ENCODE measurements around the gene TRIM63.

The TRIM63 gene

DNA sequence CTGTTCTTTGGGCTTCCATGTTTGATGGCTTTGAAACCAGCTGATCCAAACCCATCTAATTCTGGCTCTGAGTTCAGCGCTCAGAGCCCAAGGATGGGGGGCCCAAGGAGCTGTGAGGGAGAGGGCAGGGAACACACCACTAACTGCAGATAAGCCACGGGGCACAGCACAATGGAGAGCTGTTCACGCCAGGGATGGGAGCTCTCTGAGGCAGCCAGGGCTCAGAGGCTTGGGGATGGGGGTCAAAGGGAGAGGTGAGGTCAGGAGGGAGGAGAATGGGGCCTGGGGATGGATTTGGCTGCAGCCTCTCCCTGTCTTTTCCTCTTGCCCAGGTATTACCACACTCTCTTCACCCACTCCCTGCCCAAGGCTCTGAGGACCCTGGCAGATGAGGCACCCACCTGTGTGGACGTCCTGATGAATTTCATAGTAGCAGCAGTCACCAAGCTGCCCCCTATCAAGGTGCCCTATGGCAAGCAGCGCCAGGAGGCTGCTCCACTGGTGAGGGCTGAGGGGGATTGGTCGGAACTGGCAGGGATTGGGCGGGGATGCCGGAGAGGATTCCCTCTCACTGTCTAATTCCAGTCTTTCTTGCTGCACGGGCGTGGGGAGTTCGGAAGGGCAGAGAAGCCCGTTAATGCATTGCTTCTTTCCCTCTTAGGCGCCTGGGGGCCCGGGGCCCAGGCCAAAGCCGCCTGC is 32.8 kb downstream of the TRIM63 start:
- peak; percentile 72 for DNase-seq (ENCODE audit: low spot score)

GRCh38 chr1:26032656-26033357 is 34.6 kb downstream of the TRIM63 start:
- DNase-seq (ENCODE audit: low spot score): no peak

GRCh38 chr1:26031611-26032220 is 35.7 kb downstream of the TRIM63 start:
- DNase-seq (ENCODE audit: low spot score): no peak

DNA sequence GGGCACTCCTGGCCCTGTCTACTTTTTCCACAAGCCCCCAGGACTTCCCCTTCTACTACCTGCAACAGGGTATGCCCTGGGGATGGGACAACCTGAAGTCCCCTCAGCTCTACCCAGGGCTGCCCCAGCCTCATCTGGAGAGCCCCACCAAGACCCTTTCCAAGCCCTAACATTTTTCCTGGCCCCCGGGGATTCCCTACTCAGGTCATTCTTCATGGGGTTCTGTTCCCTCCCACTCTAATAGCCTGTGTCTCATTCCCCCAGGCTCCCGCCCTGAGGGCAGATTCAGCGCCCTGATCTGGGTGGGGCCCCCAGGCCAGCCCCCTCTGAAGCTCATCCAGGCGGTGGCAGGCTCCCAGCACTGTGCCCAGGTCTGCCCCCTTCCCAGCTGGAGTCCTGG is 36.2 kb downstream of the TRIM63 start:
- no peak for DNase-seq (ENCODE audit: low spot score)

- no peak for DNase-seq (ENCODE audit: low spot score)
Observed at GRCh38 chr1:26029864-26030481, 37.5 kb downstream of the TRIM63 start.

GRCh38 chr1:26029054-26029863 is 38.2 kb downstream of the TRIM63 start:
- DNase-seq (ENCODE audit: low spot score): no peak

GRCh38 chr1:26028490-26028980 is 38.9 kb downstream of the TRIM63 start:
- no peak for DNase-seq (ENCODE audit: low spot score)

- no peak for DNase-seq (ENCODE audit: low spot score)
Observed at GRCh38 chr1:26027716-26028489, 39.5 kb downstream of the TRIM63 start.

- no peak for DNase-seq (ENCODE audit: low spot score)
Observed at GRCh38 chr1:26025517-26025916, 41.9 kb downstream of the TRIM63 start.

DNA sequence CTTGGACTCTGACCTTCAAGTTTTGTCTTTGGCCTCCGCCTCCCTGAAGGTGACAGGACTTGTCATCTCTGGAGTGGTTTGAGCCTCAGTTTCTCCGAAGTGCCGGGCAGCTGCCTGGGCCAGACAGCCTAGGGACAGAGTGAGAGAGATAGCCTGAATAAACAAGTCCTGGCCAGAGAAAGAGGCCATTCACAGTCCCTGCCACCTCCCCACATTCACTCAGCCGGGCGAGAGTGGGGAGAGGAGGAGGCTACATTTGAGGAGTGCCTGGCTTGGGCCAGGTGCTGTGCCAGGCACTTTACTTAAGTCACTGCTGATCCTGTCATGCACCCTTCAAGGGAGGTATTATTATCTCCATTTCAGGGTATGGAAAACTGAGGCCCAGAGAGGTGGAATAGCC is 42.4 kb downstream of the TRIM63 start:
- DNase-seq (ENCODE audit: low spot score): no peak

- DNase-seq (ENCODE audit: low spot score): no peak
Observed at GRCh38 chr1:26023826-26024225, 43.6 kb downstream of the TRIM63 start.

- DNase-seq (ENCODE audit: low spot score): no peak
Observed at GRCh38 chr1:26023009-26023408, 44.4 kb downstream of the TRIM63 start.

GRCh38 chr1:26022404-26022779 is 45.0 kb downstream of the TRIM63 start:
- no peak for DNase-seq (ENCODE audit: low spot score)

DNA sequence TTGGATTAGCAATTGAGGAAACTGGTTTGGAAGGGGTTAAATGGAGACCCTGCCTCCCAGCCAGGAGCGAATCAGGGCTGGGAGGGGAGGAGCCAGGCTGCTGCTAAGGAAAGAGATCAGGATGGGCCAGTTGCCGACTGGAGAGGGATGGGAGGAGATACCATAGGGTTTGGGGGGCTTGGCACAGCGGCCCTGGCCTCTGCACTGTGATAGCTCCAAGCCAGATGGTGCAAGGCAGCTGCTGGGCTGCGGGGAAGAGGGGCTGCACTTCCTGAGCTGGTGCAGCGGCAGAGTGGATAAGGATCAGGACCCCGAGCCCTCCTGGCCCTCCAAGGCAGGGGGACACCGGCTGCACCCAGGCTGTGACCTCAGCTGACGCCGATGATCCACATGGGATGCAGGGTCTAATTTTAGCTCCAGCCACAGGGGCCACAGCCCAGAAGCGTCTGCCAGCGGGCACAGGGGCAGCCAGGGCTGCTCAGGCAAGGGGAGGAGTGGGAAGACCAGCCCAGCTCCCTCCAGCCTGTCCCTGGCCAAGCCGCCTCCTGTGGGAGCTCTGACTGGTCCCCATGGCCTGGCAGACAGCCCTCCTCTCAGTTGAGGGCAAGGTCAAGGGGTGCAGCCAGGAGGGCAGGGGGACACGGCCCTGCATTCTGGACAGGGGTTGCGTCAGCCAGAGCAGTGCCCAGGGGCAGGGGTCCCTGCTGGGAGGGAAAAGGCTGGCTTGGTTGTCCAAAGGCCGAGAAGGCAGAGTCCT is 45.6 kb downstream of the TRIM63 start, which contains the start of gene EXTL1:
EXTL1 (plus strand) TSS at position 129 of the 757 bp plus-strand sequence. CDS start 872 bp downstream, outside the sequence.
- peak; percentile 70 for DNase-seq (ENCODE audit: low spot score)

DNA sequence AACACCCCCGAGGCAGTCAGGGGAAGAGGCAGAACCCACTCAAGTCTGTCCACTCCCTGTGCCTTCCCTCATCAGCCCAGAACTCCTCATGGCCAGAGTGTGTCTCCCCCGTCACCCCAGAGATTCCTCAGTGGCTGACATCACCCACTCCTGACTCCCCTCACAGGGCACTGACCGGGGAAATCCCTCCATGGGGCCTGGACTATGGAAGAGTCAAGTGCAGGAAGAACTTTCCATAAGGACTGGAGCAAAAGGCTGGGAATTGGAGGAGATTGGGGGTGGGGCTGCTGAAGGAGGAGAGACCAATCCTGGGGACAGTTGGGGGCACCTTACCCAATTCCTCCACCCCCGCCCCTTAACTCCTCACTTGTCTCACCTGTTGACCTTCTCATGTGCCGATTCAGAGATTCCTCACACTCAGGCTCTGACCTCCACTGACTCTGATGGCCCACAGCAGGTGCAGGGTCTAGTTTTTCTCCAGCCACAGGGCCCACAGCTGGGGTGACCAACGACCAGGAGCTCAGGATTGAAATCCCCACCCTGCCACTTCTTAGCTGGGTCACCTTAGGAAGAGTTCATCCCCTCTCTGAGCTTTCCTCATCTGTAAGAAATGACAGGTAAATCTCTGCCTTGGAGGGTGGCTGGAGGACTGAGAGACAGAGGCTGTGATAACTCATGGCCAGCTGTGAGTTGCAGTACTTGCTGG is 46.3 kb downstream of the TRIM63 start:
- no peak for DNase-seq (ENCODE audit: low spot score)

- no peak for DNase-seq (ENCODE audit: low spot score)
Observed at GRCh38 chr1:26020330-26020768, 47.1 kb downstream of the TRIM63 start.

DNA sequence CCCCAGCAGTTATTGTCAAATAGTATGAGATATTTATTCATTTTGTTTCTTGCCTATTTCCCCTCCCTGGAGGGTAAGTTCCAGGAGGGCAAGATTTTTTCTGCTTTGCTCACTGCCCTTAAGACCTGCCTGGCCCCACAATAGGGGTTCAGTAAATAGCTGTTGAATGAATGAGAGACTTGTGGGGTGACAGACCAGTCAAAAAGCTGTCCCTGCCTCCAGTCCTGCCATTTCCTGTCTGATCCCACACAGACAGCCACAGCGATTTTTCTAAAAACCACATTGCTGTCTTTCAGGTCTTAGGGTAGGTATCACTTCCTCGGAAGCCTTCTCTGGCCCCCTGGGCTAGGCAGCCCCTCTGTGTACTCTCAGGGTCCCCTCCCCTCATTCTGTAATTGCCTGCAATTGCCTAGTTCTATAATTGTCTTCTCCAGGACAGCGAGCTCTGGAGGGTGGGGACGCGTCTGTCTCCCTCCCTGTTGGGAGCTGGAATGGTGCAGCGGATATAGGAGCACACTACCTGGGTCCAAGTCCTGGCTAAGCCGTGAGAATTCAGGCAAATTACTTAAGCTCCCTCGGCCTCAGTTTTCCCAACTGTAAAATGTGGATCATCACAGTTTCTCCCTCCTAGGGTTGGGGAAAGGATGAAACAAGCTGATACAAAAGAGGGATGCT is 47.7 kb downstream of the TRIM63 start:
- no peak for DNase-seq (ENCODE audit: low spot score)

DNA sequence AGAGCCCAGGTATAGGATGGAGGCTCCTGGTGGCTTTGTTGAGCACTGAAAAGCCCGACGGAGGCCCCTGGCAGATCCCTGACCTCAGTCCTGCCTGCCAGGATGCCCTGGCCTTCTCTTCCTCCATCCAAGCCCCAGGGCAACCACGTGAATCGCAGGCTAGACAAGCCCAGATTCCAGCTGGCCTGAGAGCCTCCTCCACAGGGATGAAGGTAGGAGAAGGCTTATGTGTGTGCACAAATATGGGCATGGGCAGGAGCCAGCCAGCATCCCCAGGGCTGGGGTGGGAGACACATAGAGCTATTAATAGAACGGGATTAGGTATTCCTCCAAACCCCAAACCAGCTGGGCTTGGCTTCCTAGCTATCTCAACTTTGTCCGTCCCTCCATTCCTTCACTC is 49.8 kb downstream of the TRIM63 start:
- no peak for DNase-seq (ENCODE audit: low spot score)

All from D341Med (cell line).